GM23338 (cell line): ENCODE results near the gene TGFBRAP1. TPM values are rescaled to one million over a fixed set of nuclear protein-coding genes. Genes with fewer than 3 reads are reported as not detected.

ENCODE experiments used
- ATAC-seq: fragments of 200-7000 bp; cut with Tn5 transposase; 3 replicates; pipeline ENCODE4 v1.9.1; 2020
- DNase-seq: peaks from one replicate; pipeline ENCODE4 v3.0.0-alpha.2; 2015; ENCODE audit warnings: low spot score
- H2AFZ ChIP-seq: fragments of 200-600 bp; sonication (generic); 2 replicates; pipeline ENCODE4 v1.8.0; 2016; ENCODE audit warnings: antibody characterized with exemption, mild to moderate bottlenecking, moderate library complexity
- H3F3A ChIP-seq: fragments of 200-600 bp; sonication (generic); replicated peaks from 2 replicates; pipeline ENCODE4 v1.8.0; 2017; ENCODE audit warnings: antibody characterized with exemption, mixed run types, low read depth
- H3K27ac ChIP-seq: fragments of 200-600 bp; sonication (generic); 2 replicates; pipeline ENCODE4 v1.6.1; 2016; ENCODE audit warnings: low read depth
- H3K27me3 ChIP-seq: fragments of 200-600 bp; sonication (generic); 2 replicates; pipeline ENCODE4 v1.8.0; 2016; ENCODE audit warnings: mild to moderate bottlenecking, mixed run types, moderate library complexity; ENCODE audit not compliant: insufficient read depth
- H3K36me3 ChIP-seq: fragments of 200-600 bp; sonication (generic); 2 replicates; pipeline ENCODE4 v1.8.0; 2016; ENCODE audit warnings: mild to moderate bottlenecking; ENCODE audit not compliant: insufficient read depth
- H3K4me1 ChIP-seq: fragments of 200-600 bp; sonication (generic); 2 replicates; pipeline ENCODE4 v1.8.0; 2016; ENCODE audit warnings: mild to moderate bottlenecking, moderate library complexity; ENCODE audit not compliant: insufficient read depth
- H3K4me2 ChIP-seq: fragments of 200-600 bp; sonication (generic); 2 replicates; pipeline ENCODE4 v1.7.1; 2017; ENCODE audit warnings: mixed run types
- H3K4me3 ChIP-seq: fragments of 200-600 bp; sonication (generic); 2 replicates; pipeline ENCODE4 v1.6.1; 2016; ENCODE audit warnings: mixed run types
- H3K79me2 ChIP-seq: fragments of 200-600 bp; sonication (generic); replicated peaks from 2 replicates; pipeline ENCODE4 v1.8.0; 2017; ENCODE audit warnings: mild to moderate bottlenecking; ENCODE audit not compliant: insufficient read depth
- H3K9me2 ChIP-seq: fragments of 200-600 bp; sonication (generic); 2 replicates; pipeline ENCODE4 v1.8.0; 2017; ENCODE audit not compliant: insufficient read depth
- H4K20me1 ChIP-seq: fragments of 200-600 bp; sonication (generic); replicated peaks from 2 replicates; pipeline ENCODE4 v1.8.0; 2017; ENCODE audit warnings: mild to moderate bottlenecking; ENCODE audit not compliant: insufficient read depth
- H3K27ac Mint-ChIP-seq: 2 replicates; pipeline ENCODE4 v1.8.0; 2020; ENCODE audit warnings: inconsistent platforms, mild to moderate bottlenecking, moderate library complexity, mixed read lengths
- H3K27me3 Mint-ChIP-seq: 3 replicates; pipeline ENCODE4 v1.8.0; 2022; ENCODE audit warnings: low read depth, mild to moderate bottlenecking, moderate library complexity, mixed read lengths, inconsistent platforms; ENCODE audit not compliant: insufficient read depth, poor library complexity
- H3K36me3 Mint-ChIP-seq: 3 replicates; pipeline ENCODE4 v1.8.0; 2021; ENCODE audit warnings: low read depth, mild to moderate bottlenecking, inconsistent platforms, moderate library complexity, mixed read lengths
- H3K4me1 Mint-ChIP-seq: 3 replicates; pipeline ENCODE4 v1.8.0; 2020; ENCODE audit warnings: mild to moderate bottlenecking, inconsistent platforms, mixed read lengths
- H3K4me3 Mint-ChIP-seq: 3 replicates; pipeline ENCODE4 v1.8.0; 2021; ENCODE audit warnings: moderate library complexity, mild to moderate bottlenecking, inconsistent platforms, mixed read lengths
- H3K9me3 Mint-ChIP-seq: 3 replicates; pipeline ENCODE4 v1.8.0; 2020; ENCODE audit warnings: moderate library complexity, mild to moderate bottlenecking, inconsistent platforms, mixed read lengths
- CREB1 ChIP-seq: fragments of 250-450 bp; sonication (Bioruptor Pico); IDR thresholded peaks from 2 replicates; pipeline ENCODE4 v1.5.0; 2020; ENCODE audit warnings: low read depth, mild to moderate bottlenecking, moderate library complexity
- ETS1 ChIP-seq: IDR thresholded peaks from 2 replicates; pipeline ENCODE4 v1.6.1; 2016; ENCODE audit warnings: antibody characterized with exemption
- EZH2phosphoT487 ChIP-seq: fragments of 200-600 bp; sonication (generic); IDR thresholded peaks from one replicate; pipeline ENCODE4 v1.8.1; 2018; ENCODE audit warnings: antibody characterized with exemption; ENCODE audit not compliant: unreplicated experiment
- JUNB ChIP-seq: IDR thresholded peaks from one replicate; pipeline ENCODE4 v1.6.1; 2016; ENCODE audit warnings: antibody characterized with exemption; ENCODE audit not compliant: unreplicated experiment
- POLR2AphosphoS5 ChIP-seq: IDR thresholded peaks from 2 replicates; pipeline ENCODE4 v1.6.1; 2016; ENCODE audit warnings: antibody characterized with exemption, low read depth
- ZNF114 ChIP-seq: fragments of 250-450 bp; sonication (Bioruptor Pico); IDR thresholded peaks from 2 replicates; pipeline ENCODE4 v1.5.0; 2020; ENCODE audit warnings: mild to moderate bottlenecking, moderate library complexity
- ZNF331 ChIP-seq: fragments of 250-450 bp; sonication (Bioruptor Pico); IDR thresholded peaks from 2 replicates; pipeline ENCODE4 v1.5.0; 2020; ENCODE audit warnings: low read depth, mild to moderate bottlenecking, moderate library complexity
- ZNF462 ChIP-seq: fragments of 250-450 bp; sonication (Bioruptor Pico); IDR thresholded peaks from 2 replicates; pipeline ENCODE4 v1.5.0; 2020; ENCODE audit warnings: mild to moderate bottlenecking, moderate library complexity
- polyA plus RNA-seq: library from polyadenylated mRNA; unstranded; fragments of >200 nt; fragmentation: Nextera tagmentation; extraction: Ambion mirVana; gene quantifications from 2 replicates; pipeline ENCODE4 v1.2.1, GENCODE V29; 2016
- total RNA-seq: library from RNA; depleted of rRNA; stranded (reverse); fragments of >200 nt; shearing (Covaris generic); gene quantifications from 2 replicates; pipeline ENCODE4 v1.2.3, GENCODE V29; 2014

Gene TGFBRAP1
- total and polyA plus RNA-seq, 2 experiments from 2014 or later = 6.3 to 23.5 TPM

GRCh38 chr2:105272176-105272575 is 57.4 kb downstream of the TGFBRAP1 start (continued):
- TF ChIP-seq ZNF462 (CRISPR knock-in tag) = no peak
- TF ChIP-seq CREB1 (CRISPR knock-in tag) = no peak
- no peak for TF ChIP-seq JUNB
- TF ChIP-seq ZNF114 = no peak

- H3K4me3 ChIP-seq = no peak overlapping the region
- no peaks in the 10 kb centered on the region for H3K4me1 ChIP-seq
- H3K27ac Mint-ChIP-seq = no peak overlapping the region
- no peaks in the 10 kb centered on the region for H4K20me1 ChIP-seq
- ATAC-seq = no peak
- no peak for DNase-seq
- H3K36me3 Mint-ChIP-seq = peaks cover 45% of the 10 kb centered on the region
- no peaks in the 10 kb centered on the region for H3K9me3 Mint-ChIP-seq
- H3F3A ChIP-seq = no peaks in the 10 kb centered on the region
- H3K4me1 Mint-ChIP-seq = no peaks in the 10 kb centered on the region
- no peak overlapping the region for H2AFZ ChIP-seq
- no peak overlapping the region for H3K4me3 Mint-ChIP-seq
- no peaks in the 10 kb centered on the region for H3K79me2 ChIP-seq
- no peaks in the 10 kb centered on the region for H3K9me2 ChIP-seq
- no peak overlapping the region for H3K4me2 ChIP-seq
- H3K27me3 ChIP-seq = no peaks in the 10 kb centered on the region
- no peaks in the 10 kb centered on the region for H3K27me3 Mint-ChIP-seq
- H3K27ac ChIP-seq = no peak overlapping the region
- no peaks in the 10 kb centered on the region; the same call in 1 of the 2 replicates for H3K36me3 ChIP-seq
- TF ChIP-seq EZH2phosphoT487 (no peak), ZNF114 (no peak), ETS1 (no peak), ZNF462 (CRISPR knock-in tag) (no peak), JUNB (no peak), POLR2AphosphoS5 (no peak), ZNF331 (CRISPR knock-in tag) (no peak), CREB1 (CRISPR knock-in tag) (no peak)
These were observed 58.0 kb downstream of the TGFBRAP1 start for GRCh38 chr2:105271393-105272045.
